Measurements from ENCODE around the gene ADGRL1. TPM values are rescaled to one million over a fixed set of nuclear protein-coding genes. Genes with fewer than 3 reads are reported as not detected.
A peak's percentile ranks its signal among the peaks of the same experiment; 100 is the strongest.
"Not testable (repeated sequence)": the region's sequence is repeated elsewhere in the genome, so short reads cannot be mapped to it uniquely, and the experiment has no call there.

The ADGRL1 gene
- total and polyA plus RNA-seq, 2 donors (not counting 3 experiments of a cell fraction or from before 2014, with no cell fraction given) = 7.3 to 8.3 TPM

- no peaks in the 10 kb centered on the region for H3K36me3 ChIP-seq (ENCODE audit: control insufficient read depth in 2 of 2, extremely low read depth in 1 of 2, insufficient read depth in 2 of 2, low read length in 2 of 2)
- intact Hi-C loops (cut with micrococcal nuclease) = no loop called here
- no peak overlapping the region for H3K27ac ChIP-seq (ENCODE audit: insufficient read depth, low read depth, low read length)
- H3K4me1 ChIP-seq (ENCODE audit: control insufficient read depth, extremely low read depth, insufficient read depth, low read length) = no peaks in the 10 kb centered on the region
- POLR2A ChIA-PET = no interaction called here
- no peak overlapping the region for H3K4me2 ChIP-seq (ENCODE audit: insufficient read depth, low read length)
- no peaks in the 10 kb centered on the region for H4K20me1 ChIP-seq (replicated peaks; ENCODE audit: control insufficient read depth, extremely low read depth, insufficient read depth, low read length)
- no peaks in the 10 kb centered on the region for H3K9me1 ChIP-seq (replicated peaks; ENCODE audit: control insufficient read depth, extremely low read depth, insufficient read depth, low read length)
- no peak for FAIRE-seq
- H3K9ac ChIP-seq (replicated peaks; ENCODE audit: extremely low read depth, insufficient read depth, low read length) = no peak overlapping the region
- no peaks in the 10 kb centered on the region for H3K27me3 ChIP-seq (ENCODE audit: control insufficient read depth in 2 of 2, insufficient read depth in 2 of 2, low read length in 2 of 2)
- no peak overlapping the region for H2AFZ ChIP-seq (ENCODE audit: low read depth, low read length)
- no peaks in the 10 kb centered on the region for H3K9me3 ChIP-seq (replicated peaks; ENCODE audit: control insufficient read depth, insufficient read depth, low read length)
- TF ChIP-seq POLR2AphosphoS5 (IDR thresholded peaks at IDR 0.05; ENCODE audit: insufficient read depth, low read depth, low read length) (no peak), CTCF (IDR thresholded peaks at IDR 0.05; ENCODE audit: extremely low read depth in 1 of 2, insufficient read depth in 1 of 2, low read depth in 1 of 2, low read length in 2 of 2) (no peak), JUN (IDR thresholded peaks at IDR 0.05; ENCODE audit: borderline replicate concordance, insufficient read depth, insufficient read length, low read depth) (no peak), MYC (IDR thresholded peaks at IDR 0.05; ENCODE audit: low read depth, low read length) (no peak), GATA2 (IDR thresholded peaks at IDR 0.05; ENCODE audit: insufficient read depth, insufficient read length, low read depth, low read length) (no peak), MAX (IDR thresholded peaks at IDR 0.05; ENCODE audit: insufficient read depth, insufficient read length) (no peak)
- BruUV-seq (replicated peaks) = no TSS peak
- H3K4me3 ChIP-seq (replicated peaks in 1 of 3; ENCODE audit: insufficient read depth in 1 of 3, low read depth in 1 of 3, low read length in 3 of 3) = no peak overlapping the region
- dilution Hi-C loops (cut with MboI; ENCODE audit: extremely low pct_ligation_motif_present, low sequenced_read_pairs) = no loop called here
- DNase-seq (ENCODE audit: low read depth, low spot score) = no peak
- no peaks in the 10 kb centered on the region for H3K79me2 ChIP-seq (ENCODE audit: control insufficient read depth, insufficient read depth, low read length)
- CTCF ChIA-PET = interaction anchor here (1.9 kb wide), 1 partner anchor 161 kb away, joined by 9 read pairs; no protein-coding TSS in a partner anchor
Measured at GRCh38 chr19:14187561-14187960, 18.4 kb downstream of the ADGRL1 start.

GRCh38 chr19:14186684-14187083 is 19.3 kb downstream of the ADGRL1 start:
- POLR2A ChIA-PET; H3K4me1 ChIP-seq (ENCODE audit: control insufficient read depth, extremely low read depth, insufficient read depth, low read length); H4K20me1 ChIP-seq (replicated peaks; ENCODE audit: control insufficient read depth, extremely low read depth, insufficient read depth, low read length); intact Hi-C loops (cut with micrococcal nuclease); H3K4me3 ChIP-seq (replicated peaks in 1 of 3; ENCODE audit: insufficient read depth in 1 of 3, low read depth in 1 of 3, low read length in 3 of 3); H3K36me3 ChIP-seq (ENCODE audit: control insufficient read depth in 2 of 2, extremely low read depth in 1 of 2, insufficient read depth in 2 of 2, low read length in 2 of 2); H3K27me3 ChIP-seq (ENCODE audit: control insufficient read depth in 2 of 2, insufficient read depth in 2 of 2, low read length in 2 of 2); H3K9me1 ChIP-seq (replicated peaks; ENCODE audit: control insufficient read depth, extremely low read depth, insufficient read depth, low read length); H3K9me3 ChIP-seq (replicated peaks; ENCODE audit: control insufficient read depth, insufficient read depth, low read length); BruUV-seq (replicated peaks); DNase-seq (ENCODE audit: low read depth, low spot score); H3K4me2 ChIP-seq (ENCODE audit: insufficient read depth, low read length); H3K27ac ChIP-seq (ENCODE audit: insufficient read depth, low read depth, low read length); H3K79me2 ChIP-seq (ENCODE audit: control insufficient read depth, insufficient read depth, low read length); FAIRE-seq; dilution Hi-C loops (cut with MboI; ENCODE audit: extremely low pct_ligation_motif_present, low sequenced_read_pairs); H2AFZ ChIP-seq (ENCODE audit: low read depth, low read length); H3K9ac ChIP-seq (replicated peaks; ENCODE audit: extremely low read depth, insufficient read depth, low read length): not testable (repeated sequence)
- CTCF ChIA-PET = interaction anchor here (1.9 kb wide), 1 partner anchor 162 kb away, joined by 9 read pairs; no protein-coding TSS in a partner anchor

- H3K79me2 ChIP-seq (ENCODE audit: control insufficient read depth, insufficient read depth, low read length); H3K9ac ChIP-seq (replicated peaks; ENCODE audit: extremely low read depth, insufficient read depth, low read length); H3K4me3 ChIP-seq (replicated peaks in 1 of 3; ENCODE audit: insufficient read depth in 1 of 3, low read depth in 1 of 3, low read length in 3 of 3); intact Hi-C loops (cut with micrococcal nuclease); H4K20me1 ChIP-seq (replicated peaks; ENCODE audit: control insufficient read depth, extremely low read depth, insufficient read depth, low read length); H2AFZ ChIP-seq (ENCODE audit: low read depth, low read length); H3K27me3 ChIP-seq (ENCODE audit: control insufficient read depth in 2 of 2, insufficient read depth in 2 of 2, low read length in 2 of 2); BruUV-seq (replicated peaks); H3K36me3 ChIP-seq (ENCODE audit: control insufficient read depth in 2 of 2, extremely low read depth in 1 of 2, insufficient read depth in 2 of 2, low read length in 2 of 2); H3K4me2 ChIP-seq (ENCODE audit: insufficient read depth, low read length); H3K27ac ChIP-seq (ENCODE audit: insufficient read depth, low read depth, low read length); DNase-seq (ENCODE audit: low read depth, low spot score); H3K9me3 ChIP-seq (replicated peaks; ENCODE audit: control insufficient read depth, insufficient read depth, low read length); H3K4me1 ChIP-seq (ENCODE audit: control insufficient read depth, extremely low read depth, insufficient read depth, low read length); CTCF ChIA-PET; H3K9me1 ChIP-seq (replicated peaks; ENCODE audit: control insufficient read depth, extremely low read depth, insufficient read depth, low read length); POLR2A ChIA-PET; dilution Hi-C loops (cut with MboI; ENCODE audit: extremely low pct_ligation_motif_present, low sequenced_read_pairs): not testable (repeated sequence)
- peak; percentile 67 for FAIRE-seq
Measured at GRCh38 chr19:14185691-14186090, 20.3 kb downstream of the ADGRL1 start.
